ENCODE results near the gene CSRNP3.

DNA sequence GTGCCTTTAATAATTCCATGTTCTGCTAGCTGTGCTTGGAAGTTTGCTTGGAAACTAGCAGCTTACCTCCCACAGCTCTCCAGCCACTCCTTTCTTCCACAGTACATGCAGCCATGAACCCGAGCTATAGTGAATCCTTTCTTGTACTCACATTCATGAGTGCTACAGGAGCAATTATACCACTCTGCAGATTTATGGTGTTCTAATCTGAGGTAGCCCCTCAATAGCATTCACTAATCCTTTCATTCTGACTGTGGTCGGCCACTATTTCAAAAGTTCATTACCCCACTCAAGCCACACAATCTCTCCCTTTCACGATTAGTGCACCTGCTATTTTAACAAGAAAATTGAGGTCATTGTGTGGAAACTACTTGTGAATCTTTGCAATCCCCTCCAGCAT lies 53.2 kb downstream of the CSRNP3 start:
- TF ChIP-seq POLR2AphosphoS5 (IDR thresholded peaks at IDR 0.05; ENCODE audit: low read depth, low read length) (no peak), POLR2A (IDR thresholded peaks at IDR 0.05; ENCODE audit: low read depth, low read length) (no peak), TAF1 (IDR thresholded peaks at IDR 0.05; ENCODE audit: low read depth, low read length) (no peak), PAX5 (IDR thresholded peaks at IDR 0.05; ENCODE audit: insufficient read depth, low read length, severe bottlenecking) (no peak), POU2F2 (IDR thresholded peaks at IDR 0.05; ENCODE audit: low read depth, low read length) (no peak)

Data from GM12891 (cell line).